ENCODE results near the gene CD74. TPM values are rescaled to one million over a fixed set of nuclear protein-coding genes. Genes with fewer than 3 reads are reported as not detected.
A peak's percentile ranks its signal among the peaks of the same experiment; 100 is the strongest.

Gene CD74
- total and polyA plus RNA-seq, 2 of the 13 experiments (the other 11 are each of a cell fraction or from before 2014, with no cell fraction given): 34.1 to 84.4 TPM

GRCh38 chr5:150429410-150429873, 16.7 kb upstream of the CD74 start (continued):
- TF ChIP-seq NR2F6 (IDR thresholded peaks at IDR 0.05) (peak; percentile 75), NR2F6 (CRISPR knock-in tag; IDR thresholded peaks at IDR 0.05) (peak; percentile 89), USF2 (IDR thresholded peaks at IDR 0.05; ENCODE audit: low read depth, low read length) (no peak), USF2 (CRISPR knock-in tag; IDR thresholded peaks at IDR 0.05; ENCODE audit: borderline replicate concordance) (no peak), POGK (CRISPR knock-in tag; conservative IDR thresholded peaks at IDR 0.05) (no peak), KLF15 (CRISPR knock-in tag; IDR thresholded peaks at IDR 0.05; ENCODE audit: borderline replicate concordance) (no peak), ZBTB8A (CRISPR knock-in tag; IDR thresholded peaks at IDR 0.05; ENCODE audit: borderline replicate concordance, low read depth) (no peak), SP1 (IDR thresholded peaks at IDR 0.05) (no peak), SP1 (CRISPR knock-in tag; IDR thresholded peaks at IDR 0.05) (no peak), TEF (CRISPR knock-in tag; IDR thresholded peaks at IDR 0.05) (no peak), ZNF749 (CRISPR knock-in tag; IDR thresholded peaks at IDR 0.05; ENCODE audit: borderline replicate concordance) (no peak), ZBTB7B (CRISPR knock-in tag; IDR thresholded peaks at IDR 0.05) (no peak), THRA (CRISPR knock-in tag; IDR thresholded peaks at IDR 0.05; ENCODE audit: borderline replicate concordance) (0 out of 2 replicates have a peak, but pooled peaks have one; percentile 18), SALL1 (CRISPR knock-in tag; IDR thresholded peaks at IDR 0.05) (peak; percentile 56), RARA (CRISPR knock-in tag; IDR thresholded peaks at IDR 0.05) (peak; percentile 76), ZKSCAN5 (CRISPR knock-in tag; IDR thresholded peaks at IDR 0.05) (no peak), POLR2AphosphoS5 (IDR thresholded peaks at IDR 0.05; ENCODE audit: low read depth, low read length) (no peak), MXD1 (CRISPR knock-in tag; IDR thresholded peaks at IDR 0.05) (no peak), ATF7 (IDR thresholded peaks at IDR 0.05) (peak; percentile 94), ATF7 (CRISPR knock-in tag; IDR thresholded peaks at IDR 0.05) (no peak), WIZ (CRISPR knock-in tag; IDR thresholded peaks at IDR 0.05) (no peak), ZNF746 (CRISPR knock-in tag; IDR thresholded peaks at IDR 0.05) (no peak), ZNF143 (CRISPR knock-in tag; IDR thresholded peaks at IDR 0.05) (no peak), ZMAT5 (CRISPR knock-in tag; IDR thresholded peaks at IDR 0.05; ENCODE audit: borderline replicate concordance, low read depth) (no peak), ZFP82 (CRISPR knock-in tag; IDR thresholded peaks at IDR 0.05; ENCODE audit: borderline replicate concordance) (no peak), ZNF788 (CRISPR knock-in tag; IDR thresholded peaks at IDR 0.05; ENCODE audit: borderline replicate concordance) (0 out of 2 replicates have a peak, but pooled peaks have one; percentile 42)

All from HepG2 (cell line).